ENCODE data around the gene GPR25.

- TF ChIP-seq TOX (CRISPR knock-in tag; IDR thresholded peaks at IDR 0.05; ENCODE audit: borderline replicate concordance), result no peak
- TF ChIP-seq ZFP30 (CRISPR knock-in tag; IDR thresholded peaks at IDR 0.05), result no peak
- TF ChIP-seq RARB (CRISPR knock-in tag; IDR thresholded peaks at IDR 0.05), result no peak
- TF ChIP-seq ZNF70 (CRISPR knock-in tag; IDR thresholded peaks at IDR 0.05), result no peak
- TF ChIP-seq CREB5 (CRISPR knock-in tag; IDR thresholded peaks at IDR 0.05; ENCODE audit: low read depth), result no peak
- TF ChIP-seq POU6F1 (CRISPR knock-in tag; IDR thresholded peaks at IDR 0.05; ENCODE audit: borderline replicate concordance, low read depth), result no peak
- no peak for TF ChIP-seq PATZ1 (CRISPR knock-in tag; IDR thresholded peaks at IDR 0.05; ENCODE audit: borderline replicate concordance)
- TF ChIP-seq ARNTL (CRISPR knock-in tag; IDR thresholded peaks at IDR 0.05; ENCODE audit: borderline replicate concordance, low read depth), result no peak
Measured at GRCh38 chr1:200893411-200893901, 20.7 kb downstream of the GPR25 start.
